GM19438 (cell line): ENCODE data around the gene PPOX.

Experiments
- ATAC-seq: cut with Tn5 transposase; IDR thresholded peaks from one replicate; pipeline ENCODE4 v1.9.1; 2021; ENCODE audit warnings: low read depth; ENCODE audit not compliant: unreplicated experiment

PPOX gene

GRCh38 chr1:161174911-161175310 lies 8.7 kb downstream of the PPOX start:
- no peak for ATAC-seq

- ATAC-seq = no peak
These were observed 9.7 kb downstream of the PPOX start for GRCh38 chr1:161175771-161176453.

- no peak for ATAC-seq
These were observed 10.4 kb downstream of the PPOX start for GRCh38 chr1:161176468-161177111.

GRCh38 chr1:161177112-161177935 lies 11.1 kb downstream of the PPOX start, which contains the start of gene B4GALT3:
Gene B4GALT3 (minus strand): TSS chr1:161177507. CDS start chr1:161176060, 1,447 bp downstream.
- ATAC-seq = peak; percentile 81

DNA sequence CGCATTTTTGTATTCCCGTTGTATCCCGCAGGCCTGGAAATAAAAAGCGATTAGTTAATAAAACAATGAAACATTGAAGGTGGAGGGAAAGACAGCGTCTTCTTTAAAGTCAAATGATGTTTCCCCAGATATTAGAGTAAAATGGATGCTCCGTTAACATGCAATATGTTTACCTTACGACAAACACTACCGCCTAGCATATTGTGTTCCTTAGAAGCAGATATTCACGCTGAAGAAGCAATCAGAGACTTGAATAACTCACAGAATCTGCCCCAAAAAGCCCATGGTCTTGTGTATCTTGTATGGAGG lies 11.7 kb downstream of the PPOX start:
- no peak for ATAC-seq

GRCh38 chr1:161179698-161180097 lies 13.5 kb downstream of the PPOX start:
- no peak for ATAC-seq

DNA sequence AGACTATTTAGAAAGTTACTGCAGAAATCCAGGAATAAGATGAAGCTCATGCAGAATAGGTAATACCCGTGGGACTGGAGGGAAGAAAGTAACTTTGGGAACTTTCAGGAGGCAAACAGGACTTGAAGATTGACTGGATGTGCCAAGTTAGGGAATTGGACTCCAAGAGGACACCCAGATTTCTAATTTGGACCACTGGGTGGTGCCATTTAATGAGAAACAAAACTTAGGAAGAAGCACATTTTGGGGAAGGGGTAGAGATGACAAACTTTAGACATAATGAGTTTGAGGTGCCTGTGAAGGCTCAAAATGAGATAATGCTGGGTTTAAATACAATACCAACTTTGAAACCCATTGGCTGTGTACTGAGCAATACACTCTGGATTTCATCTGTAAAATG lies 14.4 kb downstream of the PPOX start:
- ATAC-seq = no peak

DNA sequence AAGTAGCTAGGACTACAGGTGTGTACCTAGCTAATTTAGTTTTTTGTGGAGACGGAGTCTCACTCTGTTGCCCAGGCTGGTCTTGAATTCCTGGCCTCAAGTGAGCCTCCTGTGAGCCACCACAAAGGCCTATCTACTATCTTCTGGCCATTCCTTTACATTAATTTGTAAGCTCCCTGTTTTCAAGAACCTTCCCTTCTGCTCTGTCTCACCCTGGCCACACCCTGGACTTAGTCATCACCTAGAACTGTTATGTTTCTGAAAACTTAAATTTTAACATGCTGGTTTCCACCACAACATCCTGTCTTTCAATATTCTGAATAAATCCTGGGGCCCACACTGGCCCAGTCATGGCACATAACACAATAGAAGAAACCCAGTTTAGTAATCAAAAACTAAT lies 16.0 kb downstream of the PPOX start:
- ATAC-seq = peak; percentile 37

GRCh38 chr1:161185282-161185682 lies 19.1 kb downstream of the PPOX start:
- peak; percentile 60 for ATAC-seq

DNA sequence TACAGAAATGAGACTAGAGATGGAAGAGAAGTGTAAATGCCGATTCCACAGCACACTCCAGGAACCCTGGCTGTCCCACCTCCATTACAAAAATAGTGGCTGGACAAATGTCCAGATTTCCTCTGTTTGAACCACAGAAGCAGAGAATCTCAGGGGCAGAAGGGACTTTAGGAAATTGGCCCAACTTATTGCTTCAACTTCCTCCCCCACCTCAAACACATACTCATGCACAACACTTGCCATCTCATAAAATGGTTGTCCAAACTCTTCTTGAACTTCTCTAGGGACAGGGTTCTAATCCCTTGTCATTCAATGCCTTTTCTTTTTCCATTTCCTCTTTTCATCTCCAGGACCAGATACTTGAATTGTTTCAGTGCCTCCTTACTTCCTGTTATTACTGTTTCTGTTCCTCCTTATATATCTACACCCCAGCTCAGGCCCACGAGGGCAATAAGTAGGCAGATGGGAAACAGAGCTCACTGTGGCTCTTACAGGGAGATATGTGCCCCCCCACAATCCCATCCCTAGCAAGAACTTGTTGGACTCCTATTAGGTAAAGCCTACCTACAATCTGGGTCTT lies 19.6 kb downstream of the PPOX start:
- ATAC-seq = no peak

- no peak for ATAC-seq
These were observed 21.1 kb downstream of the PPOX start for GRCh38 chr1:161187311-161187710.

GRCh38 chr1:161188381-161188780 lies 22.2 kb downstream of the PPOX start:
- ATAC-seq = no peak

GRCh38 chr1:161189036-161189435 lies 22.8 kb downstream of the PPOX start:
- no peak for ATAC-seq

DNA sequence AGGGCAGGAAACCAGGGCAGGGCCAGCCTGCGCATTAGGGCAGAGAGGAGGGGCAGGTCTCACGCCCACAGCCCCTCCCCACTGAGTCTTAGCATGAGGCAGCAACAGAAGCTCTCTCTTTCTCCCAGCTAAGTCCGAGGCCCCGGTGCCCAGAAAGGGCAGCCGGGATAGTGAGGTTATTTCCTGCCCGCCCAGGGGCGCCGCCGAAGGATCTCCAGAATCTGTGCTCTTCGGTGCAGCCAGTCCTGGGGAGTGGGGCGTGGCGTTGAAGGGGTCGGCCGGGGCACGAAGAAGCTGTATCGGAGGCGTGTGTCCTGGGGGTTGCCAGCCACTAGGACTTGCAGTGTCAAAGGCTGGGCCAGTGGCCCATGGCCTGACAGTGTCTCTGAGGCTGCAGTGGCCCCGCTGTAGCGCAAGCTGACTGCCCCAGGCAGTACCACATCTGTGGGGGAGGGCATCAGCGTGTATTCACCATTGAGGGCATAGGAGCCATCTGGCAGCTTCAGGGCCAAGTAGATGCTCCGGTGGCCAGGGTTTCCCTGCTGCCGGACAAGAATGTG lies 24.8 kb downstream of the PPOX start:
- ATAC-seq = no peak

DNA sequence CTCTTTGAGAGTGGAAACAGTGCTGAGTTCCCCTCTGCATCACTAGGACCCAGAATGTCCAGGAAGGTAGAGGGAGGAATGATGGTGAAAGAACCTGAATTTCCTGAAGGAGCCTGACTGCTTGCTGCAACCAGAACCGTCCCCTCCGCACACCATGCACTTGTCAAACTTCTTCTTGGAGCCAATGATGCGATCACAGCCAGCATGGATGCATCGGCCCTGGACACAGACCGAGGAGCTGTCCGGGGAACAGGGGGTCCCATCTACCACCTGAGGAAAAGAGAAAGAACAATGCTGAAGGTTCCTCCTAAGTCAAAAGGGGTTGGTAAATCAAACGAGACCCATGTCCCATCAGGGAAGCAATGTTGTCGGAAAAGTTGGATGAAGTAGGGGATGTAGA lies 25.7 kb downstream of the PPOX start:
- no peak for ATAC-seq

DNA sequence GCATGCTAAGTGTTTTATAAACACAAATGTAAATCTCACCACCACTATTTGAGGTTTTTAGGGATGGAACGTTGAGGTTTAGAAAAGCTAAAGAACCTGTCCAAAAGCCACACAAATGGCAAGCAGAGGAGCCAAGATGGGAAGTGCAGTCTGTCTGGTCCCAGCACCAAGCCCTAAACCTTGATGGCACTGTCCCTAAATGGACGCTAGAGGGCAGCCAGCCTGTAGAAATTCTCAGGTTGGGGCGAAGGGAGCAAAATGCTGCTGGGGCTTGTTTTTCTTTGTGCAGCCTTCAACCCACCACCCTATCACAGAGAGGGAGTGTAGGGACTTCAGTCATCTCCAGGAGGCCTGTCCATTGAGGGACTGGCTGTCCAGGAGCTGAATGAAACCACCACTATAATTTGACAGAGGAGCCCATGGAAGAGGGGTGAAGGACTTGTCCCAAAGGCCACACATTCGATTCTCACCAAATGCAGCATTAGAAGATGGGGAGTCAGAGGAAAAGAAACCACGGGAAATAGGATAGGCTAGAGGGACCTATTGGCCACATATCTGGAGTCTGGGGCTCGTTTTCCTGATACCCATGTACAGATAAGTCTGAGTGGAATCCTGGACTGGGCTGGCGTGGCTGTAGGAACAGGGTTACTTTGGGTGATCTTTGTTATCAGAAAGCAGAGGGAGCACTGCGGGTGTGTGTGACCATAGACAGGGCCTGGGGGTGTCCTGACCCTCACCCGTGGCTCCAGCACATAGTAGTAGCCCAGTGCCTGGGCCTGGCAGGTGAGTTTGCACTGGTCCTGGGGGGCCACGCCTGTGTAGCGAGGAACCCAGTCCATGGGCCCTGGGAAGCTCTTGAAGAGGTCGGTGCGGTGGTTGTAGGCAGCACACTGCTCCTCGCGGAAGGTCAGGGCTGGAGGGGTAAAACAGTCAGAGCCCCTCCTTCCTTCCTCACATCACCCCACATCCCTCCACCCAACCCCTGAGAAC lies 26.5 kb downstream of the PPOX start:
- peak; percentile 58 for ATAC-seq

DNA sequence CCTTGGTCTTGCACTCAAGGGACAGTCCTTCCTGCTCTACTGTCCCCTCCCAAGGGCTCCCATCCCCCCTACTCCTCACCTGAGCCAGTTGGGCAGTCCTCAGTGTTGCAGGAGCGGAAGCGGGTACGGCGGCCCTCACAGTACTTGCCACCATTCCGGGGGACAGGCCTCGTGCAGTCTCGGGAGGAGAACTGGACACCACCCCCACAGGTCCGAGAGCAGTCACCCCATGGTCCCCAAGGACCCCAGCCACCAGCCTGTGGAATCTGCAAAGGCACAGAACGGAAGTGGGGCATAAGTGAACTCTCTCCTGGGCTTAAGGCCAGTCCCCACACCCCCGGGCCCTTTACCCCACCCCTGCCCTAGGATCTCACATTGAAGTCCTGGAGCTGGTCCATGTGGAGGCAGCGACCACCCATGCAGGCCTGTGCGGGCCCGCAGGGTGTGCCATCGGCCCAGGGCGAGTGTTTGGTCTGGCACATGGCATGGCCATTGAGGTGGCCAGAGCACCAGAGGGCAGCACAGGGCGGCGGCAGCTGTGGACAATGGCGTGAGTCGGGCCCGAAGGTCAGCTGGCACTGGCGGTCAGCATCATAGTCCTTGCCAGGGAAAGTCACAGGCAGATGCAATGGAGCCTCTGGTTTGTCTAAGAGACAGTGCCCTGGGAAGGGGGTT lies 27.5 kb downstream of the PPOX start:
- no peak for ATAC-seq

- peak; percentile 54 for ATAC-seq
These were observed 28.9 kb downstream of the PPOX start for GRCh38 chr1:161195171-161195570.

- ATAC-seq = no peak
These were observed 29.9 kb downstream of the PPOX start for GRCh38 chr1:161196111-161196510.
